GM19240 (cell line): ENCODE data around the gene SEC31B.

Experiments used
- DNase-seq: peaks from one replicate; pipeline ENCODE4 v3.0.0; 2011; ENCODE audit warnings: low spot score; ENCODE audit not compliant: insufficient read length

The SEC31B gene

DNA sequence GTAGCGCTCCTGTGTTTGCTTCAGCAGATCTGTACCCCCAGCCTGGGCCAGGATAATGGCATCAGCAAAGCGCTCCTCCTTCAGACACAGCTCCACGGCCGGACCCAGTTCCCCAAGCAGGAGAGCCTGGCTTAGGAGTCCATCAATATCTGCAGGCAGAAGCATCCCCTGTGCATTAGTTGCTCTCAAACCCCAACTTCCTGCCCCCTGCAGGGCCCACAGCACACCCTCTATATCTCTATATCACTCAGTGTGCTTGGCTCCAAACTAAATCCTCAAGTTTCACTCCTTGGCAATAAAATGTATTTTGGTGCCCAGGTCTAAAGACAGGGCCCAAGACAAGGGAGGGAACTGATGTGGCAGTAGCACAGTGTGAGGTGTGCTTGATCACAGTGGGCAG lies 21.6 kb downstream of the SEC31B start:
- DNase-seq, result no peak

DNA sequence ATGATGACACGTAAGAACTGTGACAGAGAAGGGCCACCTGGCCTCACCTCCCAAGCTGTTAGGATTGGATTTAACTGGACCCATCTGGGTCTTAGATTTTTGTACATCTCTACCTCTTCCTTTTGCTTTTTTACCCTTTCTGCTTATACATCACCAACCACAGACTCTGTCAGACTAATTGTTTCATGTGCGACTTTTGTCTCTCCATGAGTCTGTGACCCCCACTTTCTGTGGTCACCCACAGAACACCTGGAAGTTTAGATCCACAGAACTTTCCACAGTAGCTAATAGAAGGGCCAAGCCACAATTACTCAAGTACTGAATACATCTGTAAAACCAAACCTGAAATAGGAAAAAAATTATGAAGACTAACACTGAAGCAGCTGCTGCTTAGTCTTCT lies 23.1 kb downstream of the SEC31B start:
- no peak for DNase-seq

DNA sequence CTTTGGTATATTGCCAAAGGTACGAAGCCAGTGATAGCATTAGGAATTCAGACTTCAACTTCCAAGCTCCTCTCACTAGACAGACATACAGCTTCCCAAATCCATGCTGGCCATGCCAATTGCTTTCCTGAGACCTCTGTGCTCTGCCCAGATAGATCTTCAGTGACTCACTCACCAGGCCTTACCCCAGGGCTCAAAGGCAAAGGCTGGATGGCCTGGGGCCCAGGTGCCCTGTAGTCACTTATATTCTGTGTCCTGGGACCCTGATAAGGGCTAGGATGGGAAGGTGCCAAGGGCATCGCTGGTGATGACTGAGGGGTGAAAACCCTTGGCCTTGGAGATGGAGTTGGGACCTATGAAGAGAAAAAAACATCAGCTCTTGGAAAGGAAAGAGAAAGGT lies 29.1 kb downstream of the SEC31B start:
- DNase-seq, result no peak

DNA sequence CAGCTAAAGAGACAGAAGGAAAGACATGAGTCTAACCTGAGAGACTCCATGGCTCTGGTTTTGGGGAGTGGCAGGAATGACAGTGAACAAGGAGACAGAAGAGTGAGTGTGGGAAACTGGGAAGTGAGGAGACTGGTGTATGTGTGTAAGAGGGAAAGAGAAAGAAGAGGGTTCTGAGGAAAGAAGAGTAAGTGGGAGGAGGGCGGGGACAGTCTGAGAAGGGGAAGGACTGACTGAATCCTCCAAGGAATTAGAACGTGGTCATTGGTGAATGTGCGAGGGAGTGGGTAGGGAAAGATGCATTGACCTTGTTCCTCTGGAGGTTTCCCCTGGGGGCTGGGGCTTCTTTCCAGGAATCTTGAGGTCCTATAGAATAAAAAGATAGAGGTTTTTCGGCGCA lies 30.3 kb downstream of the SEC31B start:
- DNase-seq, result no peak

DNA sequence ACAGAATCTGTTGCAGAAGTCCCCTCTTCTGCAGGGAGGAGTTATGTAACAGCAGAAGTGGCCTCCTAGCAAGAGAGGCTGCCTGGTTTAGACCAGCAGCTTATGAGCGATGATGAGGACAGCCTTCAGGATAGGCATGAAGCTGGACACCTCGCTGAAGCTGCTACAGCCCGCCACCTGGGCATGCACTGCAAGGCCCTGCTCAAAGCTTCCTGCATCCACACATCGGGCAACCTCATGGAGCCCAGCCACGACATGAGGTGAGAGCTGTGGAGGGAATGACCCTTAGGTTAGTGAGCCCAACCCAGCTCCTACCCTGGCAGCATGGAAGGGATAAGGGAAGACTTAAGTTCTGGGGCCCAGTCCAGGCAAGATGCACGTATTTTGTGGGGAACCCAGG lies 32.1 kb downstream of the SEC31B start:
- no peak for DNase-seq

DNA sequence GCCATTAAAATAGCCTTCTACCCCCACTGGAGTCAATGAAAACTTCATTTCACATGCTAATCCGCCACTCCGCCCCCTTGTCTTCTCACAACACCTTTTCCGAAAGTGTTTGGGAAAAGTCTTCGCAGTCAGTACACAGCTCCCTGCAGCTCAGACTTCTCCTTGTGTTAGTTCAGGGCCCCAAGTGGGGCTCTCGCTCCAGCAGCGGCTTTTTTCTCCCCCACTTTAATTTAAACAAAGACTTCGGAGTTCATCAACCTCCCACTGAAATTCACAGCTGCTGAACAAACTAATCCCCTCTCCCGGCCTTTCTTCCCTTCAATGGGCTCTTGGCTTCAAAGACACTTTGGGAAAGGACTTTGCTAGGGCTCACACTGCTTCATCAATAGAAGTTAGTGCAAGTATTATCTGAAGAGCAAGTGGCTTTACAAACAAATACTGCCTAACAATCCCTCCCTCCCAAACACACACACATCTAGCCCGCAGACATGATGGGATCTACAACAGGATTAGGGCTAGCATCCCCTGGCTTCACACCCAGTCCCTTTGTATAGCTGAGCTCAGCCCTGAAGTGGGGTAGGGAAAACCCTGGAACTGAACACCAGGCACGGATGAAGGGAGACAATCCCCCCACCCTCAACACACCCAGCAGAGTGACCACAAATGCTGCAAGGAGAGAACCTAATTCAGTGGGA lies 33.7 kb downstream of the SEC31B start:
- no peak for DNase-seq

DNA sequence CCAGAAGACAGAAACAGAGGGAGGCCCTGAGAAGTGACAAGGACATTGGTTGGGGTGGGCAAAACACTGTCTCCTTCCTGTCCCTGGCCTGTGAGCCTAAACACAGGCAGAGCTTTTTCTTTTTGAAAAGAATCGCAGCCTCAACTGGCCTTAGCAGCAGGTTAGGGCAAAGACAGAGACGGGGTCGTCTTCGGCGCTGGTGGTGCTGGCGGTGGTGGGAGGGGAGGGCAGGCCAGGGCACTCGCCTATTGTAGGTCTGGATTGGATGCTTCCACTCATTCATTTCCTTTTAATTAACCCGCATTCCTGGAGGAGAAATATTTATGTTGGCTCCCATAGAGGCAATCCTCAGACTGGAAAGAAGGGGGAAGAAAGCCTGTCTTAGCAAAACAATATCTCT lies 34.3 kb downstream of the SEC31B start:
- DNase-seq, result no peak

DNA sequence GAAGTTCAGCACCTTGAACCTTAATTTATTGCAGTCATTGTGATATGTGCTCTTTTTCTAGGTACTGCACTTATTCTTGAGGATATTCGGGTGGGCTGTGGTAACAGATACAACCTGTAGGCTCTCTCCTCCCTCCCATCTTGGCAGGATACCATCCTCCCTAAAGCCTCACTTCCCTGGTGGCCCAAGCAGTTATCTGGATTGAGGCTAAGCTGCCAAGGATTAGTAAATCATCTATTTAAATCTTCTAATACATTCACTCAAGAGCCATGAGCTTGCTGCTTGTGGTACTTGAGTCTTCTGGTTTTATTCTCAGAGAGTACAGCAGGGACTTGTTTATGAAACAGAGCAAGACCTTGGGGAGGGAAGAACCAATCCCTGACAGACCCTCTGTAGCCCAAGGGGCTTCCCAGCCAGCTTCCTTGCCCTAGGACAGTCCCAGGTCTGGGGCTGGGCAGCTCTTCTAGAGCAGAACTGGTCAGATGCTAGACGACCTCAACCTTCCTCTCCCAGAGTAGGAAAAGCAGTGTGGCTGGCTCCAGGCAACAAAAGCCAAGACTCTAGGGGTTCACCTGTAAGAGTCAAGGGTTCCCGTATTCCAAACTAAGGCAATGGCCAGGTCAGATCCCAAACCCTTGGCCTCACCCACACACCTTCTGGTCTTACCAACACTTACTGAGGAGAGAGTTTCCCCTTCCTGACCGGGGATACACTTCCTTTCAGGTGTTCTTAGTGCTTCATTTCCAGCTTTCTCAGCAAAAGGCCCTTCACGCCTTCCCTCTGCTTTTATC lies 35.6 kb downstream of the SEC31B start:
- no peak for DNase-seq

DNA sequence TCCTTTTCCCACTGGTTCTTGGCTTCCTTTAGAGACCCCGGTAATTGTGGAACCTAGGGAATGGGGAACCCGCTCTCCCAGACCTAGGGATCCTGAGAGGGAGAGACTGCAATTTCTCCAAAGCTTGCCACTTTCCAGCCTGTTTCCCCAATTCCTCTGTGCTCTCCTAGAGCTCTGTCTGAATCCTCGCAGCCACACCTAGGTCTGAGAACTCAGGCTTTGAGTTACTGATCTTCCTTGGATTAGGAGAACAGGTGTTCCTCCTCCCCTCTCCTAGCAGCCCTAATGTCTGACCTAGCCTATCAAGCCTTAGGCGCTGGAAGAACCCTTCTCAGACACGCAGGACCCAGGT lies 36.9 kb downstream of the SEC31B start:
- DNase-seq, result no peak

DNA sequence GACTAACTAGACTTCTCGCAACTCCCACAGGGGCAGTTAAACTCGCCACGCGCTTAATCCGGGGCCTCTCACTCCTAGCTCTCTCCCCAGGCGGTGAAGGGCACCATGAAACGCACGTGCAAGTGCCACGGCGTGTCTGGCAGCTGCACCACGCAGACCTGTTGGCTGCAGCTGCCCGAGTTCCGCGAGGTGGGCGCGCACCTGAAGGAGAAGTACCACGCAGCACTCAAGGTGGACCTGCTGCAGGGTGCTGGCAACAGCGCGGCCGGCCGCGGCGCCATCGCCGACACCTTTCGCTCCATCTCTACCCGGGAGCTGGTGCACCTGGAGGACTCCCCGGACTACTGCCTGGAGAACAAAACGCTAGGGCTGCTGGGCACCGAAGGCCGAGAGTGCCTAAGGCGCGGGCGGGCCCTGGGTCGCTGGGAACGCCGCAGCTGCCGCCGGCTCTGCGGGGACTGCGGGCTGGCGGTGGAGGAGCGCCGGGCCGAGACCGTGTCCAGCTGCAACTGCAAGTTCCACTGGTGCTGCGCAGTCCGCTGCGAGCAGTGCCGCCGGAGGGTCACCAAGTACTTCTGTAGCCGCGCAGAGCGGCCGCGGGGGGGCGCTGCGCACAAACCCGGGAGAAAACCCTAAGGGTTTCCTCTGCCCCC lies 37.4 kb downstream of the SEC31B start:
- DNase-seq, result peak; percentile 35

DNA sequence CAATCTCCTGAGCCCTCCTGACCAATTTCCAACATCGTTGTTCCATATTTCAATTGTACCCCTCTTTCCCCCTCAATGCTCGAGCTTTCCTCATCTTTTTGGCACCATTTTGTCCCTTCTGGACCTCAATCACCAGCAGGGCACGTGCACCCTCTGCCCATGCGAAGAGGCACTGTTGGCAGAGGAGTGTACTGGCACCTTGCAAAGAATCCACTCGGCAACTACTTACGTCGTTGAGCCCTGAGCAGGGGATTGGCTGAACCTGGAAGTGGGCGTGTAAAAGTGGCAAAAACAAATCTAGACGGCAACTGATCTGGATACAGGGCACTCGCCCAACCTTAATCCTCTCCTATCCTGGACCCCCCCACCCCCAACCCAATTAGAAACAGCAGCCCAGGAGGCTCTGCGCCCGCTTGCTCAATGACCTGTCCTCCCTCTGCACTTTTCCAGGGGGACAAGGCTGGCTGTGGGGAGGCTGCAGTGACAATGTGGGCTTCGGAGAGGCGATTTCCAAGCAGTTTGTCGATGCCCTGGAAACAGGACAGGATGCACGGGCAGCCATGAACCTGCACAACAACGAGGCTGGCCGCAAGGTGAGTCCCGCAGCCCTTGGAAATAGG lies 38.1 kb downstream of the SEC31B start:
- DNase-seq, result peak; percentile 71

DNA sequence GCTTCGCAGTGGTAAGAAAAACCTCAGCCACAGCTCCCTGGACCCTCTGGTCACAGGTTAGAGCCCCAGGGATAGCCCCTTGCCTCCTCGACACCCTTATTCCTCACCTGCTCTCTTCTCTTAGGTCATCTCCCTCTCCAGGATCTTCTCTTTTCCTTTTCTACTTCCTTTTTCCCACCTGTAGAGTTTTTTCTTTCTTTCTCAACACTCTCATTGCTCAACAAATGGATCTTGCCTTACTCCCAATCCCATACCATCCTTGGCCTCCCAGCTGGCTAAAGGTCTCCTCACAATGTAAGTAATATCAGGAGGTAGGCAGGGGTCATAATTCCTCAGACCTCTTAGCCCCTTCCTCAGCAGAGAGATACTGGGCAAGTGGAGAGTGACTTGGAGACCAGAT lies 39.7 kb downstream of the SEC31B start:
- no peak for DNase-seq

DNA sequence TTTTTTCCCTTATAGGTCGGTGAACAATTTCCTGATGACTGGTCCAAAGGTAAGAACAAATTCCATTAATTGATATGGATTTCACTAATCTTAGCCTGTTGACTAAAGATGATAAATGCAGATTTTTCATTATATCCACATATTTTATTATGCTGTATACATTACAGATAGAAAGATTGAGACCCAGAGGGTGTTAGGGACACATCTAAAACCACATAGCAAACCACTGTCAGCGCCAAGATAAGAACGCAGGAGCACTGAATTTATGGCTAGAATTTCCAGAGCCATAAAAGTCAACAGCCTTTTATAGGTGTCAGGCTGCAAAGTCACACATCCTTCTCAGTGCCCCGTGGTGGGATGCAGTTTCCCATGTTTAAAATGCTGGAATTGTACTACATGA lies 40.6 kb downstream of the SEC31B start:
- no peak for DNase-seq

DNA sequence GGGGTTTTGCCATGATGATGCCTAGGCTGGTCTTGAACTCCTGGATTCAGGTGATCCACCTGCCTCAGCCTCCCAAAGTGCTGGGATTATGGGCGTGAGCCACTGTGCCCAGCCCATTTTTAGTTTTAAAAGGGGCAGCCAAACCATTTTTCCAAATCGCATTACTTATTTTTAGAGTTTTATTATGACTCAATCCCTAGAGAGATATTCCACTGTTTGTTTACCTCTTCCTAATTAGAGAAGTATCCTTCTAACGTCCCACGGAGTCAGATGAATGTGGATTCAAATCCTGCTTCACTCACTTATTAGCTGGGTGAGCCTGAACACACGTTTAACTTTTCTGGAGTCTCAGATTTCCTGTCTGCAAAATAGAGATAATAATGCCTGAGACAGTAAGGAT lies 41.7 kb downstream of the SEC31B start:
- no peak for DNase-seq

DNA sequence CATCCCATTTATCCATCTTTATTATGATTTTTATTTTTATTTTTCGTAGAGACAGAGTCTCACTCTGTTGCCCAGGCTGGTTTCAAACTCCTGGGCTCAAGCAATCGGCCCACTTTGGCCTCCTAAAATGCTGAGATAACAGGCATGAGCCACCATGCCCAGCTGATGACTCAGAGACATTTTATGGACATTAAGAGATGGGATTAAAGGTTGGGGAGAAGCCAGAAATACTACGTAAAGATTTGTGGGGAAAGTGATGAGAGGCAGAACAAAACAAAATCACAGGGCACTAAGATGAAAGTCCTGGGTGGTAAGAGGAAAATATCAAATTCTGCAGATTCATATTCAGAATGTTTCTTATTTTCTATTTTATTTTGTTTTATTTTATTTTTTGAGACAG lies 49.3 kb downstream of the SEC31B start:
- DNase-seq, result no peak

DNA sequence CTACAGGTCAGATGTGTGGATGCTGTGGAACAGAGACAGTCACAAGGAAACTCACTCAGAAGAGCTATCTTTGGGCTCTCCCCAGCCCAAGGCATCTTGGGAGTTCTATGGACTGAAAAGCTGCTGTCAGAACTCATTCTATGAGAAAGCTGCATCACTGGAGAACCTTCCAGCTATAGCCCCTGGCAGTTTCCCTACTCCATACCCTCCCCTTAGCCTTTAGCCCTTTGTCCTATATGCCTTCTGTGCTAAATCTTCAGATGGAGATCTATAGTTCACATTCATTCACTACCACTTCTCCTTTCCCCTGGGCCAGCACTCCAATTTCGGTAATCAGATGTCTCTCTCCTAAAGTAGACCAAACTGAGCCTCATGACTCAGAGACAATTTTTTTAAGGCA lies 49.9 kb downstream of the SEC31B start:
- DNase-seq, result no peak

DNA sequence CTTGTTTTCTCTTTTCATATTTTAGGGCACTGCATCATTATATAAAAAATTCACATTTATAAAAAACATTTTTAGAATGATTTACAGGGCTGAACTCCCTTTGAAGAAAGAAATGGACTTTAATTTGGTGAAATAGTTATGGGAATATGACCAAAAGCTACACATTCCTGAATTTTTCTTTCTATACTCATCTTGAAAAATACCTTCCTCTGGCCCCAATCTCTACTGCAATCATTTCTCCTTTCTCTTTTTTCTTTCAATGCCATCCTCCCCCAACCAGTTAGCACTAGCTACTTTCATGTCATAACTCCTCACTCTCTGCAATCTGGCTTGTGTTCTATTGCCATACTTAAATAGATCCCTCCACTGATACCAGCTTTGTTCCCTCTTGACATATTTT lies 50.7 kb downstream of the SEC31B start:
- DNase-seq, result no peak

DNA sequence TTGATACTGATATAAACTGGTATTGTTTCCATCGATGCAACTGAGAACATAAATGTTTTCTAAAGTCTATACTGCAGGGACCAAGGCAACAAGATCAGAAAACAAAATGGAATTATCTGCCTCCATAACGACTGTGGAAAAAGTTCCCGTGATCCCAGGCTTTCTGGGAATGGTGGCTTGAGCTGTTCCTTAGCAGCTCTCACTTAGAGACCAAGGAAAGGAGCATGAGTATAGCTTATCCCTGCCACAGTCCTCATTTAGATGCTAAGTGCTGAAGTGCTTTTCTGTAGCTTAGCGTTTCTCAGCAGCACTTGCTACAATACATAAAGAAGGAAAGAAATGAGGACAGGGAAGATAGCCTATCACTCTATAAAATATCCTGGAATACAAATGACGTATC lies 51.3 kb downstream of the SEC31B start:
- no peak for DNase-seq

DNA sequence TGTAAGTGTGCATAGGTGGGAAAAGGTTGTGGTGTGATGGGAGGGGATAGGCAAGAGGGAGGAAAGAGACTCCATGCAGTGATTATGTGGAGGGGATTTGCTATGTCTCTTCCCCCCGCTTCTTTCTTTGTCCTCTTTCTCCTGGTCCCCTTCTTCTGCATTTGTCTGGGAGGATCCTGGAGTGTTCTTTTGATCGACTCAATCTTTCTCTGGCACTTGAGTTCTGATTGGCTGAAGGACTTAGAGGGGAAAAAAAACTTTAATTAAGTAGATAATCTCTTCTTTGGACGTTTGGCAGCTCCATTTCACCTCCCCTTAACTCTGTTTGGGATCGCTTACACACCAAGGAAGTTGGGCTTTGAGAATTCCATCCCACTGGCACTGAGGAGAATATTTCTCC lies 57.0 kb downstream of the SEC31B start, which contains the start of gene WNT8B:
Gene WNT8B, plus strand, starts transcription at position 301 of the 400 bp plus-strand sequence. CDS start 160 bp downstream, outside the sequence.
- DNase-seq, result no peak

DNA sequence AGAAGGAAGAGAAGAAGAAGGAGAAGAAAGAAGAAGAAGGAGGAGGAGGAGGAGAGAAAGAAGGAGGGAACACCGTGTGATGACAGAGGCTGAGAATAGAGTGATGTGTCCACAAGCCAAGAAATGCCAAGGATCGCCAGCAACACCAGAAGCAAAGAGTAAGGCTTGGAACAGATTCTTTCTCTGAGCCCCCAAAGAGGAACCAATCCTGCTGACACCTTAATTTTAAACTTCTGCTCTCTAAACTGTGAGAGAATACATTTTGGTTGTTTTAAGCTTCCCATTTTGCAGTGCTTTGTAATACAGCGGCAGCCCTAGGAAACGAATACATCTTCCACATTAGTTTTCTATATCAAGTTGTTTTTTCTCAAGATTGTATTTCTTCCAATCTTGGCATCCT lies 70.7 kb downstream of the SEC31B start:
- no peak for DNase-seq

DNA sequence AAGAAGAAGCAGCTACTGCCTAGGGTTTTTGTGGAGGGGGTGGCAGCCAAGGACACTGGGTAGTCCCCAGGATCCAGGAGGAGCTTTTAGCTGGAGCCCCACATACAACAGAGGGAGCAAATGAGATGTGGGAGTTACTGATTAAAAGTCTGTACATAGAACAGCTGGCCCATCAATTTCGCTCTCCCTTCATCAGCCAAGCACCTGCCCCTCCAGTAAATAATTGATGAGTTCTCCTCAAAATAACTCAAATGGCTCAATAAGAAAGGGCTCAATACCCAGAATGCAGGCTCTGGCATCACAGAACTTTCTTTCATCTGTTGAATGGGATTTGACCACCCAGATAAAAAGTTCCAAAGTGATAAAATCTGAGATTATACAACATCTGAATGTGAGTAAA lies 72.0 kb downstream of the SEC31B start:
- DNase-seq, result no peak

DNA sequence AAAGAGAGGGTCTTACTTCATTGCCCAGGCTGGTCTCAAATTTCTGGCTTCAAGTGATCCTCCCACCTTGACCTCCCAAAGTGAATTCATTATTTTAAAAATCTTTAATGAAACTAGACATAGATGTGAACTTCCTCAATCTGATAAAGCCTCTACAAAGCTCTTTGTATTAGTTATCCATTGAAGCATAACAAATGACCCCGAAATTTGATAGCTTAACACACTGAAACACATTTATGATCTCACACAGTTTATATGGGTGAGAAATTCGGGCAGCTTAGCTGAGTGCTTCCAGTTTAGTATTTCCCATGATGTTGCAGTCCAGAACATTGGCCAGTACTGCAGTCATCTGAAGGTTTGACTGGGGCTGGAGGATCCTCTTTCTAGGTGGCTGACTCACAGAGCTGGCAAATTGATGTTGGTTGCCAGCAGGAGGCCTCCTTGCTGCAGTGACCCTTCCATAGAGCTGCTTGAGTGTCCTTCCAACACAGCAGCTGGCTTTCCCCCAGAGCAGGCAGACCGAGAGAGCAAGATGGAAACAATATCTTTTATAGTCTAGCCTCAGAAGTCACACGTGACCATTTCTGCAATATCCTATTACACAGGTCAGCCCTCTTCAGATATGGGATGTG lies 73.4 kb downstream of the SEC31B start:
- no peak for DNase-seq
